ENCODE data around the gene SCLY.
A peak's percentile ranks its signal among the peaks of the same experiment; 100 is the strongest.

The SCLY gene

GRCh38 chr2:238141541-238142318, 80.9 kb downstream of the SCLY start:
- Histone ChIP-seq H3K4me1 (ENCODE audit: control insufficient read depth, insufficient read depth, low read length) (no peaks in the 10 kb centered on the region), H3K4me3 (ENCODE audit: low read depth, low read length) (no peak overlapping the region), H3K9me3 (ENCODE audit: control insufficient read depth, insufficient read depth, low read depth, low read length) (no peaks in the 10 kb centered on the region), H3K27ac (ENCODE audit: extremely low read depth, low read depth, low read length) (no peak overlapping the region; the same call in 1 of the 2 replicates), H3K36me3 (ENCODE audit: control insufficient read depth in 2 of 2, insufficient read depth in 1 of 2, low read length in 2 of 2) (no peaks in the 10 kb centered on the region)
- CTCF ChIA-PET = interaction anchor here (0.6 to 0.7 kb wide), 2 partner anchors 41 to 73 kb away, joined by 3 to 6 read pairs; no protein-coding TSS in a partner anchor
- POLR2A ChIA-PET = no interaction called here
- no peak for TF ChIP-seq ZNF521 (tag by site-specific recombination; IDR thresholded peaks at IDR 0.05)
- TF ChIP-seq PRDM6 (tag by site-specific recombination; IDR thresholded peaks at IDR 0.05) = no peak
- no peak for TF ChIP-seq ZBTB44 (tag by site-specific recombination; IDR thresholded peaks at IDR 0.05)
- TF ChIP-seq ZNF211 (tag by site-specific recombination; IDR thresholded peaks at IDR 0.05; ENCODE audit: low read depth) = no peak
- TF ChIP-seq ELK4 (IDR thresholded peaks at IDR 0.05; ENCODE audit: borderline replicate concordance, low read depth, low read length) = no peak
- TF ChIP-seq ZNF843 (tag by site-specific recombination; IDR thresholded peaks at IDR 0.05) = 0 out of 2 replicates have a peak, but pooled peaks have one; percentile 24
- TF ChIP-seq GLI2 (tag by site-specific recombination; IDR thresholded peaks at IDR 0.05; ENCODE audit: borderline replicate concordance, low read depth) = no peak
- TF ChIP-seq ZBTB7A (tag by site-specific recombination; IDR thresholded peaks at IDR 0.05; ENCODE audit: low read depth) = no peak
- no peak for TF ChIP-seq ZNF280C (tag by site-specific recombination; IDR thresholded peaks at IDR 0.05)
- TF ChIP-seq ZNF514 (tag by site-specific recombination; IDR thresholded peaks at IDR 0.05) = no peak
- TF ChIP-seq ZNF645 (tag by site-specific recombination; IDR thresholded peaks at IDR 0.05) = no peak
- TF ChIP-seq ZNF133 (tag by site-specific recombination; IDR thresholded peaks at IDR 0.05) = no peak
- TF ChIP-seq ZNF341 (tag by site-specific recombination; IDR thresholded peaks at IDR 0.05; ENCODE audit: low read depth) = 0 out of 2 replicates have a peak, but pooled peaks have one; percentile 26
- TF ChIP-seq PRDM1 (tag by site-specific recombination; IDR thresholded peaks at IDR 0.05) = no peak
- no peak for TF ChIP-seq ZNF311 (tag by site-specific recombination; IDR thresholded peaks at IDR 0.05; ENCODE audit: borderline replicate concordance)
- no peak for TF ChIP-seq SCRT1 (tag by site-specific recombination; IDR thresholded peaks at IDR 0.05; ENCODE audit: borderline replicate concordance)
- TF ChIP-seq ZNF175 (tag by site-specific recombination; IDR thresholded peaks at IDR 0.05) = no peak
- no peak for TF ChIP-seq ZNF391 (tag by site-specific recombination; IDR thresholded peaks at IDR 0.05; ENCODE audit: borderline replicate concordance, low read depth)
- no peak for TF ChIP-seq ZNF184 (tag by site-specific recombination; IDR thresholded peaks at IDR 0.05)
- TF ChIP-seq ZNF544 (tag by site-specific recombination; IDR thresholded peaks at IDR 0.05) = no peak
- TF ChIP-seq ZNF112 (tag by site-specific recombination; IDR thresholded peaks at IDR 0.05) = no peak
- TF ChIP-seq KLF17 (tag by site-specific recombination; IDR thresholded peaks at IDR 0.05) = peak; percentile 60; the same call in 1 of the 2 replicates
- no peak for TF ChIP-seq KLF8 (tag by site-specific recombination; IDR thresholded peaks at IDR 0.05)
- TF ChIP-seq ZBTB17 (tag by site-specific recombination; IDR thresholded peaks at IDR 0.05) = peak; percentile 85
- TF ChIP-seq YY1 (tag by site-specific recombination; IDR thresholded peaks at IDR 0.05) = no peak
- no peak for TF ChIP-seq ZNF776 (tag by site-specific recombination; IDR thresholded peaks at IDR 0.05; ENCODE audit: borderline replicate concordance)
- TF ChIP-seq ZNF660 (tag by site-specific recombination; IDR thresholded peaks at IDR 0.05) = no peak
- no peak for TF ChIP-seq GLIS1 (tag by site-specific recombination; IDR thresholded peaks at IDR 0.05)
